ENCODE measurements around the gene EDAR. TPM values are rescaled to one million over a fixed set of nuclear protein-coding genes. Genes with fewer than 3 reads are reported as not detected.
A peak's percentile ranks its signal among the peaks of the same experiment; 100 is the strongest.

The EDAR gene
- total RNA-seq, 2 experiments from 2014 or later: not detected

DNA sequence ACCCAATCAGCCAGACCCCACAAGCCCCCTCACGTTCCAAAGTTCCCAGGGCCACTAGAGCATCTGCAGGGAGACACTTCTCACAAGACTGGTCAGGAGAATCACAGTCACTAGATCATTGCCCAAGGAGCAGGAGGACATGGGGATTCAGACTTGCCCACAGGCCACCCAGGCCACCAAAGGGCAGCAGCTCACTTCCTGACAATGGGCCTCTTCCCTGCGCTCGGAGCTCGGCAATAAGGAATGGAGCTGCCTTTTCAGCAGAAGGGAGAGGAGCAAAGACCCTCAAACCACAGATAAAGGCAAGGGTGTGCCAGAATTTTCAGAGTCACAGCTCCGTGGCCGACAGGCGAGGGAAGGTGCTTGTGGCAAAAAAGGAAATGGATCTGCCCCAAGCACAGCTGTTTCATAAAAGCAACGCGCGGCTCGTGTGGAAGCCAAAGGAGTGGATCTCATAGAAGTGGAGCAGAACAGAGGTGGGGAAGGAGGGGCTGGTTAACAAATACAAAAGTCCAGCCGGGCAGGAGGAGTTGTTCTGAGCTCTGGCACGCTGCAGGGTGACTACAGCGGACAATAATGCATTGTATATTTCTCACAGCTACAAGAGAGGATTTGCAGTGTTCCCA lies 72.1 kb downstream of the EDAR start:
- CTCF ChIA-PET: no interaction called here
- Mint-ChIP-seq H3K4me1 (no peaks in the 10 kb centered on the region), H3K9me3 (ENCODE audit: low read depth) (no peaks in the 10 kb centered on the region), H3K36me3 (no peaks in the 10 kb centered on the region), H3K27me3 (no peaks in the 10 kb centered on the region), H3K27ac (no peak overlapping the region), H3K4me3 (no peak overlapping the region)
- ATAC-seq: no peak
- DNase-seq: no peak

DNA sequence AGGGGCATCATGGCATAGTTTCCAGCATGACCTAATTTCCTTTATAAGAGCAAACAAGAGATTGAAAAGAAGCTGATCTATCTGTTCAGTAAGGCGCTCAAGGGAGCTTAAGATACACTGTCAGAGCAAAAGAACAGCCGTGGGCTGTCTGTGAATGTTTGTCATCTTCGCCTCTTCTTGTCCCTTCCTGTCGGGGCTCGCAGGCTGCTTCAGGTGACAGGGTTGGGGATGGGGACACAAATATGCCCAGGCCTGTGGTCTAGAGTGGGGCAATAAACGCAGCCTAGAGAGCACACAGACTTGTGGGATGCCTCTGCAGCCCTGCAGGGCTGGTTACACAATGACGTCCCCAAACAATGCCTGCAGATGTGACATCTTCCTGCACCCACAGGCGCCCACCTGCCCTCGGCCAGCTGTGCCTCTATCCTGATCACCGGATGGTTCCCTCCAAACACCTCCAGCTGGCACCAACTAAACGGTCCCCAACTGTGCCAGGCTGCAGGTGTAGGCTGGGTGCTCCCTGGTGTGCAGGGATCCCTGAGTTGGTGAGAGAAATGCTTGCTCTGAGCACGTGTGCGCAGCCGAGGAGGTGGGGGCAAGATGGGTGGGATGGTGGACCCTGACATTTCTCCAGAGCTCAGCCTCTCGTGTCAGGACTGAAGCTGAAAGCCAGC lies 72.8 kb downstream of the EDAR start:
- no peaks in the 10 kb centered on the region for H3K4me1 Mint-ChIP-seq
- no peak overlapping the region for H3K27ac Mint-ChIP-seq
- H3K27me3 Mint-ChIP-seq: no peaks in the 10 kb centered on the region
- CTCF ChIA-PET: no interaction called here
- no peaks in the 10 kb centered on the region for H3K36me3 Mint-ChIP-seq
- DNase-seq (no peak), ATAC-seq (no peak)
- no peak overlapping the region for H3K4me3 Mint-ChIP-seq
- H3K9me3 Mint-ChIP-seq (ENCODE audit: low read depth): no peaks in the 10 kb centered on the region

DNA sequence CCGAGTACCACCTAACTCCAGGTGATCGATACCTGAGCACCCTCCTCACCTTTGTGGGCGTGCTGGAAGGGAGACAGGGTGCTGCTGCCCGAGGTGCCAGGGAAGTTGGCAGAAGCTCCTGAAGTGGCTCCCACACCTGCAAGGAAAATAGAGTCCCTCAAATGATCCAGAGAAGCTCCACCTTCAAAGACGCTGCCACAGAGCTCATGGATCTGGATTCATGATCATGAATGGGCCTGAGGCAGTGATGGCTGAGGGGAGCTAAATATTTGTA lies 76.5 kb downstream of the EDAR start:
- no peaks in the 10 kb centered on the region for H3K9me3 Mint-ChIP-seq (ENCODE audit: low read depth)
- no peaks in the 10 kb centered on the region for H3K36me3 Mint-ChIP-seq
- H3K27ac Mint-ChIP-seq: no peak overlapping the region
- DNase-seq (no peak), ATAC-seq (no peak)
- H3K4me3 Mint-ChIP-seq: no peak overlapping the region
- no peaks in the 10 kb centered on the region for H3K4me1 Mint-ChIP-seq
- CTCF ChIA-PET: interaction anchor here (0.7 kb wide), 1 partner anchor 39 kb away, joined by 3 read pairs; no protein-coding TSS in a partner anchor
- H3K27me3 Mint-ChIP-seq: no peaks in the 10 kb centered on the region

DNA sequence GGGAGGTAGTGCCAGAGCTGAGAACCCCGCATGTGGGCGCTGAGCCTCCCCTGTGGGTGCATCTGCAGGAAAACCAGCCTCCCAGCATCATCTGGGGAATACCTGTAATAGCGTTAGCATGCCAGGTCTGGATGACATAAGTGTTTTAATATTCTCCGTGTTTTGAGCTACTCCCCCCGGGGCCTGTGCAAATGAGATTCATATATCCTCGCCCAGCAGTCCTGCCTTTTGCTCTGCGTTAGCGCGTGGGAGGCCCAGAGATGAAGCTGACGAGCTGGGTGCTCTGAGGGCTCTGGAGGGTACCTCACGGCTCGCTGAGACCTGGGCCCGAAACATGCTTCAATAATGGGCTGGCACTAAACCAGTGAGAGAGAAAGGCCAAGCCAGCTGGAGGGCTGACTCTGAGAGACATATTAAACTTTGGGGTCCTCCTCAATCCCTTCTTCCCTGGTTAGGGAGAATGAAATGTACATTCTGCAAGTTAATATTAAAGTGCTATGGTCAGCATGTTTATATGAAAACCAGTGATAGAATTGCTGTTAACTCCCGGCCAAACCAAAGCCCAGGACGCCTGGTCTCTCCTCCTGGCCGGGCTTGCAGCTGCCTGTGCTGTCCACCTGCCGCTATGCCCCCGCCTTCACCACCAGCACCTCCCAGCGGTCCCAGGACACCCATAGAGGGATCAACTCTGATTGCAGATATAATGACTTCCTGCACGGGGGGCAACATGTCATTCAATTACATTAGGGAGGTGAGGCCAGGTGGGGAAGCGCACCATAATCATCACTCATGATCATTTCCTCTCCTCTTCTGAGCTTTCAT lies 77.0 kb downstream of the EDAR start:
- H3K9me3 Mint-ChIP-seq (ENCODE audit: low read depth): no peaks in the 10 kb centered on the region
- CTCF ChIA-PET: interaction anchor here (0.7 kb wide), 1 partner anchor 40 kb away, joined by 3 read pairs; no protein-coding TSS in a partner anchor
- peak; percentile 29 for DNase-seq
- H3K4me3 Mint-ChIP-seq: no peak overlapping the region
- H3K4me1 Mint-ChIP-seq: no peaks in the 10 kb centered on the region
- no peaks in the 10 kb centered on the region for H3K27me3 Mint-ChIP-seq
- no peak for ATAC-seq
- no peak overlapping the region for H3K27ac Mint-ChIP-seq
- no peaks in the 10 kb centered on the region for H3K36me3 Mint-ChIP-seq

DNA sequence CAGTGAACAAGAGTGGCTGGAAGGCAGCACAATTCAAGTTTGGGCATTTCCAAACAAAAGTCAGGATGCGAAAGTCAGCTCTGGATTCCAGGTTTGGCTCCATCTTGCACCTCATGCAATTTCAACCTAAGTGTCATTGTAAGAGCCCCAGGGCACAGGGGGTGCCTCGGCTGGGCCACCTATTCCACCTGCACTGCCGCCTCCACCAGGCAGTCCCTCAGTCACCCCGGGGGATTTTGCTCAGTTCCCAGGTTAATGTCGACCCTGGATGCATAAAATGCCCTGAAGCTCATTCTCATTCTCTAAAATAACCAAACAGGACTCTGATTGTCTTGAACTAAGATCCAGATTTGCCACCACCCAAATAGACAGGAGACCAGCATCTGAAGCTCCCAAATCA lies 77.6 kb downstream of the EDAR start:
- Mint-ChIP-seq H3K4me1 (no peaks in the 10 kb centered on the region), H3K27ac (no peak overlapping the region), H3K9me3 (ENCODE audit: low read depth) (no peaks in the 10 kb centered on the region), H3K4me3 (no peak overlapping the region), H3K36me3 (no peaks in the 10 kb centered on the region), H3K27me3 (no peaks in the 10 kb centered on the region)
- DNase-seq (peak; percentile 22), ATAC-seq (no peak)
- CTCF ChIA-PET: no interaction called here

DNA sequence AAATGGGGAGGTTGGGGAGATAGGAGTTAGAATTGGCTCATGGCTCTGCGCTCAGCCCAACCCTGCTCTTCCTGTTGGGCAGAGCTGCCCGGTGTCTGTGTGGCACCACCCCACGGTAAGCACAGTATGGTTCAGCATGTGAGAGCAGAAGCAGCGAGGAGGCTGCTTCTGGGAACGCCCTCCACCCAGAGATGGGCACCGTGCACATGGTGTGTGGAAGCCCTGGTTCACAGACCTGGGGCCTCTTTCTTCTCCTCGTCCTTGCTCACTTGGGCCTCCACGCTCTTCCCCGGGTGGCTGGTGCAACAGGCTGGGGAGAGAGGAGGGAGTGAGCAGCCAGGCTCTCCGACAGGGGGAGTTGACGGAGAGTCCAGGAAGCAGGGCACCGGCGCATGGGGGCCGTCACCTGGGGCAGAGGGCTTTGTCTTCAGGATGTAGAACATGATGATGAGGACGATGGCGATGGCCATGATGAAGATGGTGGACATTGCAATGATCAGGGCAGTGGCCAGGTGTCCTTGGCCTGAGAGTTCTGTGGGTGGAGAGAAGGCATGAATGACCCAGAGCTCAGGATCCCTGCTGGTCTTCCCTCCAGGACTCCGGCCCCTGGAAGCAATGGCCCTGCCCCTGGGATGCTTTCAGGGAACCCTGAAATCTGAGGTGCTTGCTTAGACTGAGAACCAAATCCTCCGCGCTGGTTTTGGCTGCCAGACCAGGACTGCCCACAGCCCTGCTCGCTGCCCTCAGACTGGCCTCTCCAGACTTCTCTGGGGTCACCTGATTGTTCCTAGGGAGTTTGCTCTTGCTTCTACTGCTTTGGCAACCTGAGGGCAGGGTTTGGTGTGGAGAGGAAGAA lies 78.3 kb downstream of the EDAR start:
- Mint-ChIP-seq H3K4me1 (no peaks in the 10 kb centered on the region), H3K27me3 (no peaks in the 10 kb centered on the region), H3K27ac (no peak overlapping the region), H3K4me3 (no peak overlapping the region), H3K36me3 (no peaks in the 10 kb centered on the region), H3K9me3 (ENCODE audit: low read depth) (no peaks in the 10 kb centered on the region)
- DNase-seq (peak; percentile 23), ATAC-seq (no peak)
- CTCF ChIA-PET: no interaction called here

DNA sequence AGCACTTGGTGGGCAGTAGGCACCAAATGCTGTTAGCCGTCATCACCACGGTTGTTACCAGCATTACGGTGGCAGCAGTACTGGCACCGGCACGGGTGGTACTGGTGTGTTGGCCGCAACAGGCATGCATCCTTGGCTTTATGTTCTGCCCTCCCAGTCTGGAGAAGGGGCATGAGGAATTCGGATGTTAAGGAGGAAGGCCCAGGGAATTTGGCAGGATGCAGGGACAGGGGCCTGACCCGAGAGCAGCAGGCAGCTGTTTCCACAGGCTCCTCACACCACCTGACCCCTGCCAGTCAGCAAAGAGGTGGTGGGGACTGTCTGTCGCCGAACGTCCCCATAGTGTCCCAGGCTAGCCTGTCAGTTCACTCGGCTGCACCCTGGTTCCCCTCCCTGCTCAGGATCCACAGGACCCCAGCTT lies 79.0 kb downstream of the EDAR start:
- Mint-ChIP-seq H3K27me3 (no peaks in the 10 kb centered on the region), H3K9me3 (ENCODE audit: low read depth) (no peaks in the 10 kb centered on the region)
- CTCF ChIA-PET: no interaction called here

DNA sequence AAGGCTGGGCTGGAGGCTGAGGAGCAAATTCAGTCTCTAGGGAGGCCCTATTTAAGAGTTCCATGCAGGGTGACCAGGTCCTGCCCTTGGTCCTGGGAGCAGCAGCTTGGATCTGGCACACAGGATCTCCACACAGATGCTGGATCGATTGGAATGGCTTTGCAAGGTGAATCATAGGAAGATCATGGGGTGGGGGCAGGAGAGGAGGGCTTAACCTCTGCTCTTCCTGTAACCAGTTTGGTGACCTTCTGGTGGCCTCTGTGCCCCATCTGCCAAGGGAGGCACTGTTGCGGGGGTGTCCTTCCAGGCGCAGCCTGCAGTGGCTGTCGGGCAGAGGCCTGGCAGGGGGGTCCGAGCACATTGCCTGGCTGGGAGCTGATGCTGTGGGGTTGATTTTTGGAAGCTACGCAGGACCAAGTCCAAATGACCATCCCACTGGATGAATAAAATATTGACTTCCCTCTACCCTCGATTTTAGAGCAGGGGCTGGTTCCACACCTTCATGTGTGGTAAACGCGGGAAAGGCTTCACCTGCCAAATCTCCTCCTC lies 79.7 kb downstream of the EDAR start:
- CTCF ChIA-PET: no interaction called here
- ATAC-seq: no peak

More for the DNA sequence above, 79.0 kb downstream of the EDAR start:
- no peak overlapping the region for H3K27ac Mint-ChIP-seq
- H3K4me1 Mint-ChIP-seq: no peaks in the 10 kb centered on the region
- no peak overlapping the region for H3K4me3 Mint-ChIP-seq
- ATAC-seq (no peak), DNase-seq (no peak)
- H3K36me3 Mint-ChIP-seq: no peaks in the 10 kb centered on the region

DNA sequence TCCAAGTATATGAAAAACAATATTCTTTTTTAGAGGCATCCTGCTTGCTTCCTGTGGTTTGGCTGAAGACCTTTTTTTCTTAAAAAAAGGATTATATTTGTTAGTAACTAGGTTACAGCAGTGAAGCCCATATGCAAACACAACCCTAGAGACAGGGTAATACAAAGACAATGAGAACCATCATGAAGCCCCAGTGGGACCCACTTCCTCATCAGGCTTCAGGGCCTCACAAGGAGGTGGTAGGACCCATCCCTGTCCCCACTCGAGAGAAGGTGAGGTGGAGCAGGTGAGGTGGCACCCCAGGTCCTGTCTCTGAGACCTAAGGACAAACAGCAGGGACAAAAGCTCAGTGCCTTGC lies 80.3 kb downstream of the EDAR start:
- H3K4me1 Mint-ChIP-seq: no peaks in the 10 kb centered on the region
- no peak overlapping the region for H3K4me3 Mint-ChIP-seq
- H3K27me3 Mint-ChIP-seq: no peaks in the 10 kb centered on the region
- no peaks in the 10 kb centered on the region for H3K9me3 Mint-ChIP-seq (ENCODE audit: low read depth)
- H3K27ac Mint-ChIP-seq: no peak overlapping the region
- CTCF ChIA-PET: no interaction called here
- DNase-seq (peak; percentile 9), ATAC-seq (no peak)
- H3K36me3 Mint-ChIP-seq: no peaks in the 10 kb centered on the region

More for the DNA sequence above, 79.7 kb downstream of the EDAR start:
- Mint-ChIP-seq H3K9me3 (ENCODE audit: low read depth) (no peaks in the 10 kb centered on the region), H3K4me3 (no peak overlapping the region), H3K36me3 (no peaks in the 10 kb centered on the region), H3K27ac (no peak overlapping the region), H3K27me3 (no peaks in the 10 kb centered on the region), H3K4me1 (no peaks in the 10 kb centered on the region)
- peak; percentile 35 for DNase-seq

DNA sequence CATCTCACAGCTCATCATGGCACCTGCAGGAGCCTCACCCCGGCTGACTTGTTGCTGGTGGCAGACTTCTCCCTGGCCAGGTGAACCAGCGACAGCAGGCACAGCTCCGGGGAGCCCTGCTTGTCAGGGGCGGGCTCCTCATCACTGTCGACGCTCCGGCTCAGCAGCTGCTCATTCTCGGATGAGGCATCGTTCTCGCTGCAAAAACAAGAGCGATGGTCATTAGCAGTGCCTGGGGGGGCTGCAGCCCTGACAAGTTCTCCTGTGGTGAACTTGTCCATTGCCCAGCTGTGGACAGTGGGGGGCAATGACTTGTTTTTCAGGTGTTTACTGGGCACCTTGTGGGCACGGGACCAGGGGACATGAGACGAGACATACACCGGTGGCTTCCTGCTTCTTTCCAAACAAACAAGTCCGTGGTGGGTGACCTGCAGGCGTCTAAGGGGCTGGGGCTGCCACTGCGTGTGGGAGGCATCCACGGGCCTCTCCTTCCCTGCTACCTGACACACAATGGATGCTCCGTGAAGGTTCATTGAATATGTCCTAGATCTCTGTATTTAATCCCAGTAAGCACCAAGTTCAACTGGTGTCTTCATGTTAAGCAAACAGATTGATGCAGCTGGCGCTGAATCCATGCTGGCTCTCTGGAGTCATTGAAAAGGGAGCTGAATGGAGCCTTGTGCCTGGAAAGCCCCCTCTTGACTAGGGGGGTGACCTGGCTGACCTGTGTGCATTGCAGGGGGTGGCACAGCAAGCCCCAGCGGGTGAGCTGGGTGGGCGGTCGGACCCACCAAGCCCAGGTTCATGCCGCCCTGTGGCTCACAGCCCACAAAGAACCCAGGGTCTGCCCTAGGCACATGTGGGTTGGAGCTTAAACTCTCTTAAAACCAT lies 81.0 kb downstream of the EDAR start:
- CTCF ChIA-PET: no interaction called here
- ATAC-seq (no peak), DNase-seq (peak; percentile 26)
- no peak overlapping the region for H3K27ac Mint-ChIP-seq
- H3K4me3 Mint-ChIP-seq: no peak overlapping the region
- H3K9me3 Mint-ChIP-seq (ENCODE audit: low read depth): no peaks in the 10 kb centered on the region
- peaks cover 6% of the 10 kb centered on the region for H3K27me3 Mint-ChIP-seq
- no peaks in the 10 kb centered on the region for H3K36me3 Mint-ChIP-seq
- no peaks in the 10 kb centered on the region for H3K4me1 Mint-ChIP-seq

DNA sequence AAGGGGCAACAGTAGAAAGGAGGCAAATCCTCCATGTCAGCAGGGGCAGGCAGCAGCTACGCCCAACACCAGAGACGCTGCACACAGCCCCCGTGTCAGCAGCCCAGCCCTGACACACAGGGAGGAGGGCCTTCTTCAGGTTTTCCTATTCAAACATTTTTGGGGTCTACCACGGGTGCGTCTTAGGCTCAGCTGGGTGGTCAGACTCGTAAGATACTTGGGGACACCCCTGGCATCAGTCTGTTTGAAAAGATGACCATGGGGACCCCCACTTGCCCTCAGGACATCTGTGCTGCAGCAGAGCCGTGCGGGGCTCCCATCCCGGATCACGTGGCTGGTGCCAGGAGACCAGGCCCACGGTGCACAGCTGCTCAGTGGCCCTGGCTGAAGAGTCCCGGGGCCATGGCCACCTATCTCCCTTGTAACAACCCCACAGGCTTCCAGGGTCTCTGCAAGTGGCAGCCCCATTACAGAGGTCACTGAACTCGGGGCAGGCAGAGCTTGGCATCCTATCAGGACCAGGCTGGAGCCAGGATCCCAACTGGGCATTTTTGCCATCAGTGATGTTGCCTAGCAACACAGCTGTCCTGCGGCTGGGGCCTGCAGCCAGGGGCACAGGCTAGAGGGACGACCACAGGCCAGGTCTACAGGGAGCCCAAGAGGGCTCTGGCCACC lies 82.5 kb downstream of the EDAR start:
- DNase-seq (no peak), ATAC-seq (no peak)
- CTCF ChIA-PET: no interaction called here
- no peaks in the 10 kb centered on the region for H3K9me3 Mint-ChIP-seq (ENCODE audit: low read depth)
- H3K4me3 Mint-ChIP-seq: no peak overlapping the region
- no peaks in the 10 kb centered on the region for H3K4me1 Mint-ChIP-seq
- peaks cover 12% of the 10 kb centered on the region for H3K27me3 Mint-ChIP-seq
- H3K27ac Mint-ChIP-seq: no peak overlapping the region
- H3K36me3 Mint-ChIP-seq: no peaks in the 10 kb centered on the region

DNA sequence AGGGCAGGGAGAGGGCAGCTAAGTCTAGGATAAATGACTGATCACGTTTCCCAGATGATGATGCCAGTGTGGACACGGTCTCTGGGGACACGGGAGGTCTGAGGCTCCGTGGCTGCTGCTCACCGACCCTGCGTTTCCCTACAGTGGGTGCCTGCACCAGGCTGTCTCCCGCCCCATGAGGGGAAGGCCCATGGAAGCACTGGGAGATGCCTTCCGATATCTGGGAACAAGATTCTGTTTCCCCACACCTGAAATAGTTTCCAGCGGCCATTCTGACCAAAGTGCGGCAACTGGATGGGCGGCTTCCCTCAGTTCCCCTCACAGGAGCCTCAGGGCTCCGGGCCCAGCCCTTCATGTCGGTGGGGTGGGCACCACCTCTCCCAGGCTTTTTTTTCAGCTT lies 83.1 kb downstream of the EDAR start:
- H3K27me3 Mint-ChIP-seq: peaks cover 12% of the 10 kb centered on the region
- no peaks in the 10 kb centered on the region for H3K36me3 Mint-ChIP-seq
- no peak for ATAC-seq
- H3K4me1 Mint-ChIP-seq: no peaks in the 10 kb centered on the region
- no peak overlapping the region for H3K27ac Mint-ChIP-seq
- no peak overlapping the region for H3K4me3 Mint-ChIP-seq
- no peaks in the 10 kb centered on the region for H3K9me3 Mint-ChIP-seq (ENCODE audit: low read depth)
- DNase-seq: no peak
- CTCF ChIA-PET: no interaction called here
